ENCODE data around the gene MAML3. TPM values are rescaled to one million over a fixed set of nuclear protein-coding genes. Genes with fewer than 3 reads are reported as not detected.

MAML3 gene
- total and polyA plus RNA-seq, 2 experiments from 2014 or later: 1.7 to 6.5 TPM

GRCh38 chr4:139847602-139848001, 306.4 kb downstream of the MAML3 start:
- TF ChIP-seq EZH2 (IDR thresholded peaks at IDR 0.05; ENCODE audit: low read depth, unreplicated experiment) (no peak), REST (IDR thresholded peaks at IDR 0.05; ENCODE audit: unreplicated experiment) (no peak), ZNF114 (CRISPR knock-in tag; IDR thresholded peaks at IDR 0.05) (no peak), JUNB (IDR thresholded peaks at IDR 0.05; ENCODE audit: unreplicated experiment) (no peak), ETS1 (IDR thresholded peaks at IDR 0.05) (no peak), ZNF462 (CRISPR knock-in tag; IDR thresholded peaks at IDR 0.05) (no peak), CTCF (conservative IDR thresholded peaks at IDR 0.05; ENCODE audit: low read depth in 2 of 2) (no peak)
- Histone ChIP-seq H3K4me2 (no peak overlapping the region), H3K79me2 (replicated peaks; ENCODE audit: insufficient read depth) (no peaks in the 10 kb centered on the region), H4K20me1 (replicated peaks; ENCODE audit: insufficient read depth) (no peaks in the 10 kb centered on the region), H3K27me3 (ENCODE audit: insufficient read depth) (no peaks in the 10 kb centered on the region), H3K9me2 (ENCODE audit: insufficient read depth) (0 out of 2 replicates have a peak, but pooled peaks cover 3% of the 10 kb centered on the region), H3K27ac (ENCODE audit: low read depth) (no peak overlapping the region), H3K4me1 (ENCODE audit: insufficient read depth) (peaks cover 39% of the 10 kb centered on the region), H3K4me3 (no peak overlapping the region), H2AFZ (no peak overlapping the region), H3K36me3 (ENCODE audit: insufficient read depth) (no peaks in the 10 kb centered on the region), H3F3A (replicated peaks; ENCODE audit: low read depth) (no peaks in the 10 kb centered on the region)
- peak; percentile 35; the same call in 1 of the 3 replicates for ATAC-seq
- Mint-ChIP-seq H3K27ac (no peak overlapping the region), H3K4me1 (peaks cover 43% of the 10 kb centered on the region), H3K4me3 (no peak overlapping the region), H3K27me3 (ENCODE audit: insufficient read depth, low read depth, poor library complexity) (peaks cover 2% of the 10 kb centered on the region), H3K9me3 (no peaks in the 10 kb centered on the region; the same call in 2 of the 3 replicates), H3K36me3 (ENCODE audit: low read depth) (no peaks in the 10 kb centered on the region)
- no peak for DNase-seq (ENCODE audit: low spot score)
